MM.1S (cell line): Measurements from ENCODE around the gene MARF1.

Source experiments
- EZH2 ChIP-seq: fragments of 300-600 bp; sonication (generic); optimal IDR thresholded peaks from 2 replicates; pipeline ENCODE3; 2017; ENCODE audit warnings: low read depth, mild to moderate bottlenecking, antibody characterized with exemption, low read length, mixed read lengths
- TF ChIP-seq, protein P1 (sequence below): fragments of 300-600 bp; sonication (generic); IDR thresholded peaks from 2 replicates; pipeline ENCODE4 v1.5.1; 2016; ENCODE audit warnings: antibody characterized with exemption, low read length, mixed read lengths

DNA sequence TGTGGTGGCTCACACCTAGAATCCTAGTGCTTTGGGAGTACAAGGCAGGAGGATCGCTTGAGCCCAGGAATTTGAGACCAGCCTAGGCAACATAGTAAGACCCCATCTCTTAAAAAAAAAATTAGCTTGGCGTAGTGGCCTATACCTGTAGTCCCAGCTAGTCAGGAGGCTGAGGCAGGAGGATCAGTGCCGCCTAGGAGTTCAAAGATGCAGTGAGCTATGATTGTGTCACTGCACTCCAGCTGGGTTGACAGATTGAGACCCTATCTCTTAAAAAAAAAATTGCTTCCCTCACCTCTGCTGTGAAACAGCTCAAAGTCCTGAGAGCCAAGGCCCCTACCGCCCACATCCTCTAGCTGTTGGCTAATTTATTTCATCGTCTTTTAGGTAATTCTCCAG is 17.2 kb upstream of the MARF1 start:
- no peak for TF ChIP-seq EZH2
- TF ChIP-seq, protein P1, sequence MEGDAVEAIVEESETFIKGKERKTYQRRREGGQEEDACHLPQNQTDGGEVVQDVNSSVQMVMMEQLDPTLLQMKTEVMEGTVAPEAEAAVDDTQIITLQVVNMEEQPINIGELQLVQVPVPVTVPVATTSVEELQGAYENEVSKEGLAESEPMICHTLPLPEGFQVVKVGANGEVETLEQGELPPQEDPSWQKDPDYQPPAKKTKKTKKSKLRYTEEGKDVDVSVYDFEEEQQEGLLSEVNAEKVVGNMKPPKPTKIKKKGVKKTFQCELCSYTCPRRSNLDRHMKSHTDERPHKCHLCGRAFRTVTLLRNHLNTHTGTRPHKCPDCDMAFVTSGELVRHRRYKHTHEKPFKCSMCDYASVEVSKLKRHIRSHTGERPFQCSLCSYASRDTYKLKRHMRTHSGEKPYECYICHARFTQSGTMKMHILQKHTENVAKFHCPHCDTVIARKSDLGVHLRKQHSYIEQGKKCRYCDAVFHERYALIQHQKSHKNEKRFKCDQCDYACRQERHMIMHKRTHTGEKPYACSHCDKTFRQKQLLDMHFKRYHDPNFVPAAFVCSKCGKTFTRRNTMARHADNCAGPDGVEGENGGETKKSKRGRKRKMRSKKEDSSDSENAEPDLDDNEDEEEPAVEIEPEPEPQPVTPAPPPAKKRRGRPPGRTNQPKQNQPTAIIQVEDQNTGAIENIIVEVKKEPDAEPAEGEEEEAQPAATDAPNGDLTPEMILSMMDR = no peak
